ENCODE measurements around the gene RABL6.

GRCh38 chr9:136856079-136856476, 48.3 kb downstream of the RABL6 start:
- TF ChIP-seq POLR2A (IDR thresholded peaks at IDR 0.05), result no peak
- TF ChIP-seq, protein P1, sequence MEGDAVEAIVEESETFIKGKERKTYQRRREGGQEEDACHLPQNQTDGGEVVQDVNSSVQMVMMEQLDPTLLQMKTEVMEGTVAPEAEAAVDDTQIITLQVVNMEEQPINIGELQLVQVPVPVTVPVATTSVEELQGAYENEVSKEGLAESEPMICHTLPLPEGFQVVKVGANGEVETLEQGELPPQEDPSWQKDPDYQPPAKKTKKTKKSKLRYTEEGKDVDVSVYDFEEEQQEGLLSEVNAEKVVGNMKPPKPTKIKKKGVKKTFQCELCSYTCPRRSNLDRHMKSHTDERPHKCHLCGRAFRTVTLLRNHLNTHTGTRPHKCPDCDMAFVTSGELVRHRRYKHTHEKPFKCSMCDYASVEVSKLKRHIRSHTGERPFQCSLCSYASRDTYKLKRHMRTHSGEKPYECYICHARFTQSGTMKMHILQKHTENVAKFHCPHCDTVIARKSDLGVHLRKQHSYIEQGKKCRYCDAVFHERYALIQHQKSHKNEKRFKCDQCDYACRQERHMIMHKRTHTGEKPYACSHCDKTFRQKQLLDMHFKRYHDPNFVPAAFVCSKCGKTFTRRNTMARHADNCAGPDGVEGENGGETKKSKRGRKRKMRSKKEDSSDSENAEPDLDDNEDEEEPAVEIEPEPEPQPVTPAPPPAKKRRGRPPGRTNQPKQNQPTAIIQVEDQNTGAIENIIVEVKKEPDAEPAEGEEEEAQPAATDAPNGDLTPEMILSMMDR (IDR thresholded peaks at IDR 0.05), result no peak
